IPS DF 6.9 (cell line): Measurements from ENCODE around the gene TACC2.

Experiments
- DNase-seq: peaks from one replicate; pipeline ENCODE4 v3.0.0-alpha.2; 2013; ENCODE audit warnings: low read depth, low spot score
- H3K27ac ChIP-seq: one replicate; pipeline ENCODE4 v1.5.1; 2013; ENCODE audit warnings: low read length, control low read depth
- H3K27me3 ChIP-seq: 2 replicates; pipeline ENCODE4 v1.6.1; 2013; ENCODE audit warnings: mild to moderate bottlenecking, low read length; ENCODE audit not compliant: control insufficient read depth, insufficient read depth
- H3K36me3 ChIP-seq: 2 replicates; pipeline ENCODE4 v1.6.1; 2013; ENCODE audit warnings: low read length; ENCODE audit not compliant: control insufficient read depth, insufficient read depth
- H3K4me1 ChIP-seq: 2 replicates; pipeline ENCODE4 v1.6.1; 2013; ENCODE audit warnings: low read length; ENCODE audit not compliant: control insufficient read depth, insufficient read depth
- H3K4me3 ChIP-seq: 2 replicates; pipeline ENCODE4 v1.5.1; 2013; ENCODE audit warnings: mild to moderate bottlenecking, low read length
- H3K9me3 ChIP-seq: 2 replicates; pipeline ENCODE4 v1.6.1; 2013; ENCODE audit warnings: low read length, inconsistent platforms; ENCODE audit not compliant: control insufficient read depth, insufficient read depth
- WGBS: extraction: QIAGEN DNeasy Blood & Tissue Kit; methylation state at CpG from one replicate; pipeline ENCODE4 v1.1.7; 2013; ENCODE audit warnings: mixed read lengths, missing lambda C conversion rate; ENCODE audit not compliant: insufficient read length, insufficient coverage; 5-methylcytosine and 5-hydroxymethylcytosine counted together

TACC2 gene, protein sequence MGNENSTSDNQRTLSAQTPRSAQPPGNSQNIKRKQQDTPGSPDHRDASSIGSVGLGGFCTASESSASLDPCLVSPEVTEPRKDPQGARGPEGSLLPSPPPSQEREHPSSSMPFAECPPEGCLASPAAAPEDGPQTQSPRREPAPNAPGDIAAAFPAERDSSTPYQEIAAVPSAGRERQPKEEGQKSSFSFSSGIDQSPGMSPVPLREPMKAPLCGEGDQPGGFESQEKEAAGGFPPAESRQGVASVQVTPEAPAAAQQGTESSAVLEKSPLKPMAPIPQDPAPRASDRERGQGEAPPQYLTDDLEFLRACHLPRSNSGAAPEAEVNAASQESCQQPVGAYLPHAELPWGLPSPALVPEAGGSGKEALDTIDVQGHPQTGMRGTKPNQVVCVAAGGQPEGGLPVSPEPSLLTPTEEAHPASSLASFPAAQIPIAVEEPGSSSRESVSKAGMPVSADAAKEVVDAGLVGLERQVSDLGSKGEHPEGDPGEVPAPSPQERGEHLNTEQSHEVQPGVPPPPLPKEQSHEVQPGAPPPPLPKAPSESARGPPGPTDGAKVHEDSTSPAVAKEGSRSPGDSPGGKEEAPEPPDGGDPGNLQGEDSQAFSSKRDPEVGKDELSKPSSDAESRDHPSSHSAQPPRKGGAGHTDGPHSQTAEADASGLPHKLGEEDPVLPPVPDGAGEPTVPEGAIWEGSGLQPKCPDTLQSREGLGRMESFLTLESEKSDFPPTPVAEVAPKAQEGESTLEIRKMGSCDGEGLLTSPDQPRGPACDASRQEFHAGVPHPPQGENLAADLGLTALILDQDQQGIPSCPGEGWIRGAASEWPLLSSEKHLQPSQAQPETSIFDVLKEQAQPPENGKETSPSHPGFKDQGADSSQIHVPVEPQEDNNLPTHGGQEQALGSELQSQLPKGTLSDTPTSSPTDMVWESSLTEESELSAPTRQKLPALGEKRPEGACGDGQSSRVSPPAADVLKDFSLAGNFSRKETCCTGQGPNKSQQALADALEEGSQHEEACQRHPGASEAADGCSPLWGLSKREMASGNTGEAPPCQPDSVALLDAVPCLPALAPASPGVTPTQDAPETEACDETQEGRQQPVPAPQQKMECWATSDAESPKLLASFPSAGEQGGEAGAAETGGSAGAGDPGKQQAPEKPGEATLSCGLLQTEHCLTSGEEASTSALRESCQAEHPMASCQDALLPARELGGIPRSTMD (N-terminal part only)

DNA sequence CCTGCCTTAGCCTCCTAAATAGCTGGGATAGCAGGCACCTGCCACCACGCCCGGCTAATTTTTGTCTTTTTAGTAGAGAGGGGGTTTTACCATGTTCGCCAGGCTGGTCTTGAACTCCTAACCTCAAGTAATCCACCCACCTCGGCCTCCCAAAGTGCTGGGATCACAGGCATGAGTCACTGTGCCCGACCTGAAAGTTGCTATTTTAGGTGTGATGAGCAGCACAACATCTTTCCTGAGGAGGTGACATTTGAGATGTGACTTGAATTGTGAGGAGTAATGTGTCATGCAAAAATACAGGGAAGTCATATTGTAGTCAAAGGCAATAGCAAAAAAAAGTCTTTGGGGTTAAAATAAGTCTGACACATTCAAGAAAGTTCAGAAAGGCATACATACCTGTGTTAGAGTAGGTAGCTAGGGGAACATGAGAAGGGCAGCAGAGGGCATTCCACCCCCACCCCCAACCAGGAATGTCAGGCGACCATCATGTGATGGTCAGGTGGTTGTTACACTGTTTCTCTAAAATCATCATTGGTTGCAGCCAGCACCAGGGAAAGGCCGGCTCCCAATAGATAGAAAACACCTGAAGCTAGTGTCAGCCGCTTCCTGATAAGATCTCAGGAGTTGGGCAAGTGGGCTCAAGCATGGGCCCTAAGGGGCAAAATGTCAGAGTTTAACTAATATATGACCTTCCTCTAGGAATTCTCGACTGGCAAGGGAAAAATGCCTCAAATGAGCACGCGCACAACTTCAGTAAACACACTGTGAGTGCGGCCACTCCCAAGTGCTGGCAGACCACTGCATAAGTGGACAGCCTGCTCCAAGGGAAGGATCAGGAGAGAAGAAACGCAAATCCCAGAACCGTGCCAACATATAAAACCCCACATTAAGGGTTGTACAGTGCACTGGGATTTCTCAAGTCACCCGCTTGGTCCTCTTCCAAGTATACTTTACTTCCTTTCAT is at the start of gene TACC2:
TSS of gene TACC2 (plus strand) at position 803 of the 964 bp plus-strand sequence. CDS start 32,819 bp downstream, outside the sequence.
- H3K27ac ChIP-seq: no peak within 1 kb of the TSS
- WGBS: 100% methylated on average over 1 of the region's 15 CpGs
- H3K4me3 ChIP-seq: no peak within 1 kb of the TSS
- H3K9me3 ChIP-seq: 0 out of 2 replicates have a peak, but pooled peaks cover 1% of the 10 kb centered on the region
- H3K36me3 ChIP-seq: no peaks in the 10 kb centered on the region
- no peak for DNase-seq
- no peaks in the 10 kb centered on the region for H3K4me1 ChIP-seq
- no peaks in the 10 kb centered on the region for H3K27me3 ChIP-seq

DNA sequence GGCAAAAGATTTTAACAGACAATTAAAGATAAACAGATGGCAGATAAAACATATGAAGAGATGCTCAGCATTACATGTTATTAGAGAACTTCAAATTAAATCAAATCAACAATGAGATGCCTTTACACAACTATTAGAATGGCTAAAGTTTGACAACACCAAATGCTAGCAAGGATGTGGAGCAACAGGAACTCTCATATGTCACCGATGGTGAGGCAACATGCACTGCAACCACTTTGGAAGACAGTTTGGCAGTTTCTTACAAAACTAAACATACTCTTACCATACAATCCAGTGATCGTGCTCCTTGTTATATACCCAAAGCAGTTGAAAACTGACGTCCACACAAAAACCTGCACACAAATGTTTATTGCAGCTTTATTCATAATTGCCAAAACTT is 47.4 kb upstream of the TACC2 start:
- no peak for DNase-seq
- Histone ChIP-seq H3K27ac (no peak overlapping the region), H3K27me3 (no peaks in the 10 kb centered on the region), H3K36me3 (no peaks in the 10 kb centered on the region), H3K9me3 (no peaks in the 10 kb centered on the region), H3K4me1 (no peaks in the 10 kb centered on the region), H3K4me3 (no peak overlapping the region)
- WGBS: no CpG with 5 or more reads among the region's 3 CpGs

DNA sequence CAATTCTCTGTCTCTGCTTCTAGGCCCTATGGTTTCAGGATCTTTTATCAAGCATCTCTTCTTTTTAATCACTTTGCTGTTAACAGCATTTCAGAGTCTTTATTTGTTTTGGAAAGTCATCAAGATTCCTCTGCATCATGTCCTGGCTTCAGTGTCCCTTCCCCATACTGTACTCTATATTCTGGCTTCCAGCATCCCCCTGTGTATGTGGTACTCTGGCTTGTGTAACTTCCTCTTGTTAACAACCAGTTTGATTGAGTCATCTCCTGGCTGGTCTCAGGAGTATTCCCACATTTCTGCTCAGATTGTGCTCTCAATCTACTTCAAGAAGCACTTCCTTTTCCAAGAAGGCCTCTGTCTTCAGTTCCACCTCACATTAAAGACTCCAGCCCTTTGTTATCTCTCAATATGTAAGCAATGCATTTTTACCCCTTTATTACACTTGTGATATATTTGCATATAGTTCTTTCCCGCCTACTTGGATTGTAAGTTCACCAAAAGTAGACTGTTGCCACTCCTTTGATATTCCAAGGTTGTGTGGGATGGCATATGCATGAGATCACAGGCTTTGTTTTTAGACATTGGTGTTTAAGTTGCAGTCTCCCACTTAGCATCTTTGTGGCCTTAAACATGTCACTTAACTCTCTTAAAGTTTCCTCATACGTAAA is 46.1 kb upstream of the TACC2 start:
- no peak overlapping the region for H3K4me3 ChIP-seq
- H3K36me3 ChIP-seq: no peaks in the 10 kb centered on the region
- H3K4me1 ChIP-seq: no peaks in the 10 kb centered on the region
- no peaks in the 10 kb centered on the region for H3K27me3 ChIP-seq
- WGBS: no CpG with 5 or more reads among the region's 2 CpGs
- H3K27ac ChIP-seq: no peak overlapping the region
- no peak for DNase-seq
- no peaks in the 10 kb centered on the region for H3K9me3 ChIP-seq

DNA sequence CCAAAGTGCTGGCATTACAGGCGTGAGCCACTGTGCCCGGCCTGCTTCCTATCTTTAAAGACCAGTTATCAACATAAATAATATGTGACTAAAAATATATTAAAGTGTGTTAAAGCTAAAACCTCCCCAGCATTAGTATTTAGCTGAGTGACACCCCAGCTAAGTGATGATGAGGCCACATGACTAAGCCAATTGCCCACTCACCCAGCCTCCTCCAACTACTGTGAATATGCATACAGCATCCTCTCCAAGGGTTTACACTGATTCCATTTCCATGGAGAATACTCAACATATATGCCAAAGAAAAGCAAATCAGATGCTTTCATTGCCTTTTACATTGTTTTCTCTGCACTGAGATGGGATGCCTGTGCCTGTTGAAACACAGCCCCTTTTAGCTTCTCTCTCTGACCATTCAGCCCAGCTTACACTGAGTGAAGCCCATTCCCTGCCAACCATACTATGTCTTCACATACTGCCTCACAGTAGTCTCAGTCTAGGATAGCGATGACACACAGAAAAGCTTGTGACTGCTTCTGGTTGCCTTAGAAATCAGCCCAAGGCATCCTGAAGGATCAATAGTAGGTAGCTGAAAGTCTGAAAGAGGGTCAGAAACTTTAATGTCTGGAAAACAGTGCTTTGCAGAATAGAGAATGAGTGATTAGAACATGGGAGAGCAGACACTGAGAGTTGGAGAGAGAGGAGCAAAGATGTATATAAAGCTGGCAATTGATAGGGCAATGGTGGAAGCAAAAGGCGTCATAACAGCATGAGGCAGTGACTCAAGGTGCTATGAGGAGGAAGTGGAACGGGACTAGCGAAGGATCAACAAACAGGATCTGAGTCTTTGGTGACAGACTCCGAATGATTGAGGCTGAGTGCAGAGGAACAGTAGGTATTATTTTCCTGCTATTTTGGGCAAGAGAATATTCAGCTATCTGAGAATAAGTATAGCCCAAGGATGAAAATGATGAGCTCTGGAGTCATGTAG is 41.3 kb upstream of the TACC2 start:
- WGBS: no CpG with 5 or more reads among the region's 7 CpGs
- Histone ChIP-seq H3K9me3 (no peaks in the 10 kb centered on the region), H3K4me1 (no peaks in the 10 kb centered on the region), H3K27ac (no peak overlapping the region), H3K4me3 (no peak overlapping the region), H3K27me3 (no peaks in the 10 kb centered on the region), H3K36me3 (no peaks in the 10 kb centered on the region)
- DNase-seq: no peak

DNA sequence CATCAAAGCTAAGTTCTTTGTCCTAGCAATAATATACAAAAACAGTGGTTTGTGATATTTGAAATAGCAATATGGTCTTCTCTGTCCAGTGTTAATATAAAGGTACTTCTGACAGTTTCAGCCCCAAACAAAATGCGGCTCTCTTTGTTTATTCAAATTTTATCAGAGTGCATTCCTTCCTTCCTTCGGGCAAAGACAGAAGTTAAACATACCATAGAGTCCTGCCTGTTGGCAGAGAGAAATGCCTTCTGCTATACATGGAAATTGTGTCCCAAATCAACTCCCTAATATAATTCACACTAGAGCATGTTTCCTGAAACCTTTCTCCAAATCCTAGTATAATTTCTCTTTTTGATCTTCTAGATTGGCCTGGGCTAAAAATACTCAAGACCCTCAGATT is 39.9 kb upstream of the TACC2 start:
- H3K4me3 ChIP-seq: no peak overlapping the region
- no CpG with 5 or more reads among the region's 2 CpGs for WGBS
- H3K9me3 ChIP-seq: no peaks in the 10 kb centered on the region
- no peak for DNase-seq
- no peaks in the 10 kb centered on the region for H3K27me3 ChIP-seq
- no peaks in the 10 kb centered on the region for H3K4me1 ChIP-seq
- H3K36me3 ChIP-seq: no peaks in the 10 kb centered on the region
- no peak overlapping the region for H3K27ac ChIP-seq

DNA sequence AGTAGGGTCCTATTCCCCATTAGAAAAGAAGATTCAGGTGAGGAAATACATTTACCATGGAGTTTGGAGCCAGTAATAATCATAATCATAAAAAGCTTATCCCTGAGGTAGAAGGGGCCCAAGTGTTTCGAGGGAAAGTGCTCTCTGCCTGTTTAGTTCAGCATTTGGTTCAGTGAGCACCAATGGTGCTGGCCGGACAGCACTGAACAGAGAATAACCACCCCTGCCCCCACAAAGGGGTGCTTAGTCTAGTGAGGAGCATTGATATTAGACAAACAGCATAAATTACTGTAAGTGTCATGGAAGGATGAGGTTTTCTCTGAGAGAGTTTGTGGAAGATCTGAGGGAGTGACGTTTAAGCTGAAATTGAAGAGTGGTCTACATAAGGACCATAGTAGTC is 39.5 kb upstream of the TACC2 start:
- WGBS: no CpG with 5 or more reads among the region's 3 CpGs
- Histone ChIP-seq H3K36me3 (no peaks in the 10 kb centered on the region), H3K9me3 (no peaks in the 10 kb centered on the region), H3K27ac (no peak overlapping the region), H3K4me1 (no peaks in the 10 kb centered on the region), H3K27me3 (no peaks in the 10 kb centered on the region), H3K4me3 (no peak overlapping the region)
- no peak for DNase-seq

DNA sequence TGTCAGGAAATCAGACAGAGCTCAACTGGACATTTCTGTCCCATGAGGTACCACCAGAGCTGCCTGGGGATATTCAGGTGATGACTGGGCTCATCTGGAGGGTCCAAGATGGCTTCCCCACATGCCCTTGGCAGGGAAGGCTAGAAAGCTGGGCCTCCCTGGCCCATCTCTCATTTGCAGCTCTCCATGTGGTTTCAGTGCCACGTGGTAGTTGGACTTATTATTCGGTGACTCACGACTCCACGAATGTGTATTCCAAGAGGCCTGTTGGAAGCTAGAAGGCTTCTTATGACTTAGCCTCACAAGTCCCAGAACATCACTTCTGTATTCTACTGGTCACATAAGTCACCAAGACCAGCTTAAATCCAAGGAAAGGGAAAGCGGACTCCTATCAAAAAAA is 36.7 kb upstream of the TACC2 start:
- H3K36me3 ChIP-seq: no peaks in the 10 kb centered on the region
- no peaks in the 10 kb centered on the region for H3K9me3 ChIP-seq
- DNase-seq: no peak
- no peaks in the 10 kb centered on the region for H3K27me3 ChIP-seq
- WGBS: no CpG with 5 or more reads among the region's 5 CpGs
- no peak overlapping the region for H3K27ac ChIP-seq
- H3K4me3 ChIP-seq: no peak overlapping the region
- no peaks in the 10 kb centered on the region for H3K4me1 ChIP-seq

DNA sequence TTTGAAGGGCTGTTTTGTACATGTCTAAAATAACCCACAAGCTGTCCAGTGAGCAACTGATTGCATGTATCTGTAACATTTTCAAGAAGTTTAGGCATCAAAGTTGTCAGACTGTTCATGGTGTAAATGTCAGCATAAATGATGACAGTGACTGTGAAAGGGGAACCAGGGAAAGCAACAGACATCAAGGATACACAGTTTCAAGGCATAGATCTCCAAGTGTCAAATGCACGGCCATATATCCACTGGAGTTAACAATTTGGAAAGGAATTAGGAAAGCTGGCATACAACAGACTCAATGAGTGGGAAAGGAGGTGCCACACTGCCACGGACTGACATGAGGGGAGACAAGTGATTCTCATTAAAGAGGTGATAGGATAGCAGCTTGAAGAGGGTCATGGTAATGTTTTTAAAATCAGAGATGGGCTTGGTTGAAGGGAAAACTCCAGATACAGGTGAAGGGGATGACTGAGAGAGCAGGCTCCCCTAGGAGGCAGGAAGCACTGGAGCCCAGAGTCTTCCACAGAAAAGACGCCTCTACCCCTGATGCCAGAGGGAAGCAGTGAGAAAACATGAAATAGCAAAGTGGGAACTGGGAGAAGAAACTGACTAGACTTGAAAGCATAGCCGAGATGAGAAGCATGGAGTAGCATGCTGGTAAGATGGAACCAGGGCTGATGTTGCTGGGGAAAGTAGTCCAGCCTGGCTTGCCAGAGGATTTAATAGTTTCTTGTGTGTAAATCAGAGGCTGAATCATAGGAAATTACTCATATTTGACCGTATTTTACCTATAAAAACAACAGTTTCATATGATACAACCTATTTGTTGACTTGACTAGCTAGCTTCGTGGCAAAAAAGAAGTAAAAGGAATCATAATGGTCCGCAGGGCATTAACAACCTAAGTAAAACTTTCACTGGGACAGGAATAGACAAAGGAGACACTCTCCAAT is 32.6 kb upstream of the TACC2 start:
- Histone ChIP-seq H3K27me3 (no peaks in the 10 kb centered on the region), H3K27ac (no peak overlapping the region), H3K9me3 (no peaks in the 10 kb centered on the region), H3K36me3 (peaks cover 5% of the 10 kb centered on the region; the same call in 1 of the 2 replicates), H3K4me3 (no peak overlapping the region), H3K4me1 (no peaks in the 10 kb centered on the region)
- DNase-seq: no peak
- no CpG with 5 or more reads among the region's 7 CpGs for WGBS
